Cardiac septum (tissue), 1 donor: Measurements from ENCODE around the gene GTPBP1. TPM values are rescaled to one million over a fixed set of nuclear protein-coding genes. Genes with fewer than 3 reads are reported as not detected.

Experiments used
- DNase-seq: peaks from one replicate; pipeline ENCODE4 v3.0.0-alpha.2; 2020; ENCODE audit warnings: low spot score
- intact Hi-C: fragments of 100-400 bp; cut with DNase I; formaldehyde crosslinking; loops from one replicate; pipeline ENCODE4 v1.14.0; 2022
- total RNA-seq: library from RNA; stranded (reverse); fragmentation: NEBNext Ultra II Directional; extraction: Animal tissue kit (Norgen Biotek cat#: 25700); gene quantifications from one replicate; pipeline ENCODE4 v1.2.1, GENCODE V29; 2021
- donor health status: DM: no; HTN: no; CAD: no.

Gene GTPBP1
- total RNA-seq, 1 donor from 2014 or later, result 34.3 TPM

DNA sequence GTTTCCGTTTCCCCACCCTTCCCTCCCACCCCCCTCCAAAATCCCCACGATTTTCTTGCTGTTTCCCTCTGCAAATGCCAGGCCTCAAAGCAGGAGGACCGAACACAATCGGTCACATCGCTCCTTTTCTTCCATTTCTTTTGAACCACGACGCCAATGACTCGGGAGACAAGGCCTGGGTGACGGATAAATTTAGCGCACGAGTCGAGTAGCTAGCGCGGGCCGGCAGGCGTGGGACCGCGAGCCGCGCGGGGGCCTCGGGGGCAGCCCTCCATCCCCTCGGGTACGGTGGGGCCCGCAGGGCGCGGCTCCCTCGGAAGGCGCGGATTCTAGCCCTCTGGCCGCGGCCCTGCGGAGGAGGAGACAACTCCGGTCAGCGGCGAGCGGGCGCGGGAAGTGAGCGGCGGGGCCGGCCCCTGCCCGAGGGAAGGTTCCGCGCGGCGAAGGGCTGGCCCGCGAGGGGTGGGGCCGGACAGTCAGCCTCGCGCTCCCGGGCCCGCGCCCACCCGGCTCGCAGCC lies 5.4 kb upstream of the GTPBP1 start:
- intact Hi-C loops, result loop anchor here (5.0 kb wide), 1 partner anchor 57 kb away; the partner anchor contains the start of gene SUN2
- DNase-seq, result peak; percentile 87

DNA sequence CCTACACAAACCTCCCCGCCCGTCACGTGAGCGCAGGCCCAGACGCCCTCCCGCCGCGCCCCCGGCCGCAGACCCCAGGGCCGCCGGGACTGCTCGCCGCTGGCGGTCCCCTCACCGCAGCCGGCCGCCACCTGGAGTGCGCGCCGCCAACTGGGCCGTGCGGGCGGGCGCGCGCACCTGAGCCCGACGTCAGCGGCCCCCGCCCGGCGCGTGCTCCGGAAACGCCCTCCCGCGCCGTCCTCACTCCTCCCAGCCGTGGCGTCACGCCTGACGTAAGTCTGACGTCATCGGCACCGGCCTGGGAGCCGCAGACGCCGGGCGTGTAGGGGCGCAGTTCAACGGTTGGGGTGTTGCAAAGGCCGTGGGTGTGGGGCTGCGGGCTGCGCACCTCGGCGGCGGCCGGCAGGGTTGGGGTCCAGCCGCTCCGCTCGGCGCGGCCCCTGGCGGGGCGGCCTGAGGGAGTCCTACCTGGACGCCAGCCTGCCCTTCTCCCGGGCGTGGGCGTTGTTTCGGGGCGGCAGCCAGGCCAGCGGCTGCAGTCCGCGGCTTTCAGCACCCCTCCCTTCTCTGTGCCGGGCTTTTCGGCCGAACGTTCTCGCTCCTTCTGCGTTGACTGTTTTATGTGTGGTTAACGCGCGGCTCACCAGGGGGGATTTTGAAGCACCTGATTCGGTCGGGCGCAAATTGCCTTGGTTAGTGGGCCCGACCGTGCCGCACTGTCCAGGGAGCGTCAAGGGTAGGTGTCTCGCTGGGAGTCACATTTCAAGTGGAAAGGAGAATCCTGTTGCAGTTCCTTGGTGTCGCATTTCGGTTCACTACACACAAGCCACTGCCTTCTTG lies 4.7 kb upstream of the GTPBP1 start, which contains the start of gene JOSD1:
Gene JOSD1, minus strand, starts transcription at position 155 of the 840 bp plus-strand sequence. CDS start 956 bp downstream, outside the sequence.
- peak; percentile 99 for DNase-seq
- intact Hi-C loops, result loop anchor here (5.0 kb wide), 1 partner anchor 56 kb away; the partner anchor contains the start of gene SUN2

DNA sequence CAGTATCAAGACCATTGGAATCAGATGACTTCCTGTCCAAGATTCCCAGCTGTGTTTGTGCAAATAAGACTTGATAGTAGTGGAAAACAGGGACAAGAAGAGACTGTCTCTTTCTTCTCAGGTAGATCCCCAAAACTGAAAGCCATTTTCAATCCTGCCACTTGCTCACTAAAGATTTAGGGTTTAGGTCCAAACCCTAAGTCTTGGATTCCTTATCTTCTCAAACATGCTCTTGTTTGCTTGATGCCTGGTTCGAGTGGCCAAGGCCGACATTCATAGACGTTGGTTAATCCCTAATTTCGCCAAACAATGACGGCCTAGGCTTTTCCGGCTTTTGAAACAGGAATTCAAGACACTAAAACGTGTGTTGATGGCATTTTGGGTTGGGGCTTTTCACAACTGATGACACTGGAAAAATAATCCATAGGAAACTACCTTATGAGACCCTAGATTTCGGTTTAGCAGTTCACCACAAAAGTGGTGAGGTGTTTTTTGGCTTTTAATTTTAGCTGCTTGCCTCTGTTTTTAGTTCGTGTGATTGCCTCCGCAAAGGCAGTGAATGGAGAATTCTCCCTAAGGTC lies 1.0 kb upstream of the GTPBP1 start:
- peak; percentile 44 for DNase-seq
- intact Hi-C loops, result loop anchor here (5.0 kb wide), 1 partner anchor 53 kb away; the partner anchor contains the start of gene SUN2

DNA sequence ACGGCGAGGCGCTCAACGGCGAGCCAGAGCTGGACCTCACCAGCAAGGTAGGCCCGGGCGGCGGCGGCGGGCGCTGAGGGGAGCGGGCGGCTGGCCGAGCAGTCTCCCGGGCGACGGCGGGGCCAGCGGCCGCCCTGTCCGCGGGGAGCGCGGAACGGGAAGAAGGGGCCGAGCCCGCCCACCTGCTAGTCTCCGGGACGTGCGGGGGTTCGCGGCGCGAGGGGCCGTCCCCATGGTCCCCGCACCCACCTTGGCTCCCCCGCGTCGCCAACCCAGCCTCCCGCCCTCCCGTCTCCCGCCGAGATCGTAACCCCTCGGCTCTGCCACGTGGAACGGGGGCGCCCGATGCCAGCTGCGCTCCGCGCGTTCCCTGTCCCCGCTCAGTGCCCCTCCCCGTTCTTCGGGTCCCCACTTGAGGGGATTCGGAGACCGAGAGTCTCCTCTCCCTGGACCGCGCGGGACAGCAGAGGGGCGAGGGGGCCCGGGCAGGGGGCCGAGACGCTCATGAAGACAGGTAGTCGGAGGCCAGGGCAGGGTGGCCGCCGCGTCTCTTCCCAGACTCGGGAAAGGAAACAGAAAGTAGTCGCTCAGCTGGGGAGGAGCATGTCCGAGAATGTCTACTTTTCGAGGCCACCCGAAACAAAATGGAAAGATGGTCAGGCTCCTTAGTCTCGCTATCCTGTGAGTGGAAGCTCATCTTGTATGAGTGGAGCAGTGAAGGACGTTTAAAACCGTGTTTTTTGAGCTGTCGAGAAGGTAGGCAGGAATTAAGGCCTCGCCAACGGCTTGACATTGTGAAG lies 557 bp downstream of the GTPBP1 start:
- intact Hi-C loops, result no loop called here
- DNase-seq, result peak; percentile 84

DNA sequence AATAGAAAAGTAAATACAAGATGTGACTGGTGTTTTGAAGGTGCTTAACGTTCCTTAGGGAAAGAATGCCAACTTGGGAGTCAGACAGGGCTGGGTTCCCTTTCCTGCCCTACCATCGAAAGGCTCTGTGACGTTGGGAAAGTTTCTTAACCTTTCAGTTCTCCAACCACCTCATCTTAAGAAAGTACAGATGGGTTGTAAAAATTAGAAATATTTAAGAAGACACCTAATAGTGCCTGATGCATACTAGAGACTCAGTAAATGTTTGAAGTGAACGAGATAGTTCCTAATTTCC lies 1.1 kb downstream of the GTPBP1 start:
- DNase-seq, result no peak
- intact Hi-C loops, result no loop called here

DNA sequence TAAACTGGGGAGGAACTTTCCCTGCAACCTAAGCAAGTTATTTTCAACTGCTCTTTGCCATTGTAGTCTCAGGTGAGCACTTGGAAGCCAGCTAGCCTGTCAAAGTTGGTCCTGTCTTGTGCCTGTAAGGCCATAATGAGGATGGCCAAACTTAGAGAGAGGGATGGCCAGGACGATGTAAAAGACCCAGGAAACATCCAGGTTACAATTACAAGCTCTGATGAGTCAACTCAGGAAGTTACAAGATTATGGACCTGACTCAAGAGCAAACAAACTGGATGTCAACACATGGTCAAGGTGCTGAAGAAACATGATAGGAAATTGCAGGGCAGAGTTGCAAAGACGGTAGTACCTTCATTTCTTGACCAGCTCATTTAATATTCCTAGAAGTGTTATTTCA lies 1.6 kb downstream of the GTPBP1 start:
- DNase-seq, result no peak
- intact Hi-C loops, result no loop called here

DNA sequence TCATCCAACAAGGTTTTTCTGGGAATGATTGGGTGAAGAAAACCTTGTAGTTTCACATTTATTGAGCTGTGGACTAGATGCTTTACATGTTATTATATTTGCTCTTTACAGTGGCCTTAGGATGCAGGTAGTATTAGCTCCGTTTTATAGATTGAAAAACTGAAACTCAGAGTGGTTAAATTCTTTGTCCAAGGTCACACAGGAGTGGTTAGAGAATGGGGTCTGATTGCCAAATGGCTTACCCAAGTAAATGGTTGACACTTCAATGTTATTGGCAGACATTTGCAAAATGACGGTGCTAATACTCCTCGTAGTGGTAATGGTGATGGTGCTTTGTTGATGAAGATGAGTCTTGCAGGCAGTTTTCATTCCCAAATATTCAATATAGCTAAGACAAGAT lies 2.2 kb downstream of the GTPBP1 start:
- DNase-seq, result no peak
- intact Hi-C loops, result no loop called here

DNA sequence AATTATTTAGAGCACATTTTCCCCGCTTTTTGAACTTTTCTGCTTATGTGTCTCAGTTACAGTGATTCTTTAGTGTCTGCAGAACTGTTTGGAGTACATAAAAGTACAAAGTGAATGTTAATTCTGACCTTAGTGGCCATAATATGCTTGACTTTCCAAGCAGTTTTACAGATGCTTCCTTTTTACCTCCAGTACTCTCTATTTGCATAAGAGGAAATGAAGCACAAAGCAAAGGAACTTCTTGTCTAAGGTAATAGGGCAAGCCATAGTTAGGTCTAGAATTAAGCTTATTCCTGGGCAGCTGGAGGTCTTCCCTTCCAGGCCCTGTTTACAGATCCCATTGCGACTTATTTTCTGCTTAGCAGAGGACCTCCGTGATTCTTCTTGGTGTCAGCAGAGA lies 3.6 kb downstream of the GTPBP1 start:
- no peak for DNase-seq
- intact Hi-C loops, result no loop called here

DNA sequence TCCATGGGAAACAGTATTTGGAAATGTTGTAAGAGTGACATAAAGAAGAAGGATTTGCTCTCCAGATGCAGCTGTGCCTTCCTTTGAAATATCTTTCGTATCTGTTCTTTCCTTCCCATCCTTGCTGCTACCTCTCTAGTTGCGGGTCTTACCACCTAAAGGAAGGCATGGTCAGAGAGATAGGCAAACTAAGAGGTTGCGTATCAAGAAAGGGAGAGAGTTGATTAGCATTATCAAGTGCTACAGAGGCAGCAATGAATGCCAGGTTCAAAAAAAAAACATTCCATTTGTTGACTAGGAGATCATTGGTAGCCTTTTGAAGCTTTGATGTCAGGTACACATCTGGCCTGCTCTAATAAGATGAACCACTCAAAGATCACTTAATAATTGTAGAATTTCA lies 4.6 kb downstream of the GTPBP1 start:
- no peak for DNase-seq
- intact Hi-C loops, result no loop called here

DNA sequence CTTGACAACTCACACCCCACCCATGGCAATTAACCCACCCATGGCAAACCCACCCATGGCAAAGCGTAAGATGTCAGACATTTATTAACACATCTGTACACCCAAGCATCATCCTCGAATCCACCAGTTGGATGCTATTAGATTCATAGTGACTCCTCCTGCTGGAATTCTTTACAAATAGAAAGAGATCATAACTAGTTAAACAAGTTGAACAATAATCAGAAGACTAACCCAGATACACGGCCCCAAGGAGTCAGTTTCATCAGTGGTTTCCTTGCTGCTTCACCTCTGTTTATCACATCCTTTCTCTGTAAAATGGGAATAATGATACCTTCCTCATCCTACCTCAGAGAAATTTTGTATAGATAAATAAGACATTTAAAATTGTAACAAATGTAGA lies 5.1 kb downstream of the GTPBP1 start:
- intact Hi-C loops, result no loop called here
- no peak for DNase-seq

DNA sequence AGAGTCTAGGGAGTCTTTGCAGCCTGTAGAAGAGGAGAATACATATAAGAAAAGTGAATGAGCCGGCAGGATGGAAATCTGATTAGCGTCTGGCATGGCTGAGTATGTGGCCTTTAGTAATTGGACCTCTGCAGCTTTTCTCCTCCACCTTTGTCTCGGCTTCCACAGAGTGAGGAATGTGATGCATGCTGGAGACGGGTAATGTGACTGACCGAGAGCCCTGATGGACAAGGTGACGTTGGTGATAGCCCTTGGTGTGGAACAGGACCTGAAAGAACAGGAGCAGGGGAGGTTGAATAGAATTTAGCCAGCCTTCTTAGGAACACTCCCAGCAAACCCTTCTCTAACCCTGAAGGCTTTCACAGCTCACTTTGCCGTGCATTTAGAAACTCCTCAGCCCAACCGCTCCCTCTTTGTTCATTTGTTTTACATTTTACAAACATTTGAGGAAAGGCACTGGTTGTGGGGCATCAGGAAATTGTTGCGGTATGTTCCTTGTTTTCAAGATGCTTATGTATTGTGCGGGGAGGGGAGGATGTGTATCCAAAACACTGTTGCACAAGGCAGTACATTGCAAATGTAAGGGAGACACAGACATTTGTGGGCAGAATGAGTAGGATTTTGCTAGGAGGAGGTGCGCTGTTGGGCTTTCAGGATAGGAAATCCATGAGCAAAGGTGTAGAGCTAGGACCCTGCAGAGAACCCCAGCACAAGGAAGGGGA lies 6.9 kb downstream of the GTPBP1 start:
- intact Hi-C loops, result no loop called here
- peak; percentile 19 for DNase-seq

DNA sequence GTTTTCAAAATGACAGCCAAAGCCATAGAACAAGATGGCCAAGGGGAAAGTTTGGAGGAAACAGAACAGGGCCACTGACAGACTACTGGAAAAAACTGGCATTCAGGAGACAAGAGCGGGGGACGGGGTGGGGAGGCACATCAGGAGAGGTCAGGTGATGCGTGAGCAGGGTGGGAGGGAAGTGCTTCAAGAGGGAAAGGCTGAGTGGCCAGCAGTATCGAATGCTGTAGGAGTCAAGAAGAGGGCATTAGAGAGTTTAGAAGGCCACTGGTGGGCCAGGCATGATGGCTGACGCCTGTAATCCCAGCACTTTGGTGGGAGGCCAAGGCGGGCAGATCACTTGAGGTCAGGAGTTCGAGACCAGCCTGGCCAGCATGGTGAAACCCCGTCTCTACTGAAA lies 8.2 kb downstream of the GTPBP1 start:
- DNase-seq, result peak; percentile 51
- intact Hi-C loops, result no loop called here

DNA sequence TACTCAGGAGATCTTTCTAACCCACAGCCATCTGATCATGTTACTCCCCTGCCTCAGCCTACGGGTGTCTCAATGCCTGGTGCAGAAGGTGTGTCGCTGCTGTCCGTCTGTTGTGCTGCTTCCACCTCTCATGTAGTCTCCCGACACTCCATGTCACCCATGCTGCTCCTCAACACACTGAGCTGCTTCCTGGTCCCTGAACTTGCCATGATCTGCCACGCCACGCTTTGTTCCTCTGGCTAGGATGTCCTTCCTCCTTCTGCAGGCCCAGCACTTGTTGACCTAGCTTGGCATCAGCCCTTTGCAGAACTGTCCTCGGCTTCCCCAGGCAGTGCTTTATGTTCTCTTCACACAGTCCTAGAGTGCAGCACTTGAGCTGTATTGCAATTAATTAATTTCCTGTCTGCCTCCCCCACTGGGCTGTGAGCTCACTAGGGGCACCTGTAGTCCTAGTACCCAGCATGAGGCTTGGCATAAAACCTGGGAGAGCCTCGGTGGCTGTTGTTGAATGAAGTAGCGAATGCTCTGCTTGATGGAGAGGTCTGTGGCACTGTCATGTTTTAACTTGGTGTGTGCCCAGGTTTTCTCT lies 9.5 kb downstream of the GTPBP1 start:
- intact Hi-C loops, result no loop called here
- DNase-seq, result peak; percentile 76

DNA sequence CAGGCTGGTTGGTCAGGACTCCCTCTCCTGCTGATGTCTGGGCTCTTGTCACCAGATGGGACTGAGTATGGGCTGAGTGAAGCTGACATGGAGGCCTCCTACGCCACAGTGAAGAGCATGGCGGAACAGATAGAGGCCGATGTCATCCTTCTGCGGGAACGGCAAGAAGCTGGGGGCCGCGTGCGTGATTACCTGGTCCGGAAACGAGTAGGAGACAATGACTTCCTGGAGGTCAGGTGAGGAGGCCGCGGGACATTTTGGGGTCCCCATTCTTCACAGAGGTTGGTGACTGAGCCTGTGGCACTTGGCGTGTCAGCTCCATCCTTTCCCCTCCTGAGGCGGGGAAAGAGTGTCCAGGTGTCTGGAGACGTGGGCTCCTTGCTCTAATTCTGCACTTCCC lies 10.1 kb downstream of the GTPBP1 start:
- intact Hi-C loops, result no loop called here
- DNase-seq, result peak; percentile 53

DNA sequence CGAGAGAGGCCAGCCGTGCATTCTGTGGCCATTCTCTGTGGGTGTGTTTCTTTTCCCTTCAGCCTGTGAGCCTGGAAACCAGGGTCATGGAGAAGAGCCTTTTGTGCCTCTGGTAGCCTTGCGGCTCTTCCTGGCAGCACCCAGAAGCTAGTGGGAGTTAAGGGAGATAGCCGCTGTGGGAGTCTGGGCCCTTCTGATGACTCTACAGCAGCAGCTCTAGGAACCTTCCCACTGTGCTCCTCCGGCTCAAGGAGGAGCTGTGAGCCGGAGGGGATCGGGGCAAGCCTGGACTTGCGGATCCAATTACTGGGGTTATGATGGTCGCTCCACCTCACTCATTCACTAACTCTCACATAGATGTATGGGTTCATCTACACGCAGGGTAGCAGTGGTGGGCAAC lies 10.5 kb downstream of the GTPBP1 start:
- DNase-seq, result no peak
- intact Hi-C loops, result no loop called here

DNA sequence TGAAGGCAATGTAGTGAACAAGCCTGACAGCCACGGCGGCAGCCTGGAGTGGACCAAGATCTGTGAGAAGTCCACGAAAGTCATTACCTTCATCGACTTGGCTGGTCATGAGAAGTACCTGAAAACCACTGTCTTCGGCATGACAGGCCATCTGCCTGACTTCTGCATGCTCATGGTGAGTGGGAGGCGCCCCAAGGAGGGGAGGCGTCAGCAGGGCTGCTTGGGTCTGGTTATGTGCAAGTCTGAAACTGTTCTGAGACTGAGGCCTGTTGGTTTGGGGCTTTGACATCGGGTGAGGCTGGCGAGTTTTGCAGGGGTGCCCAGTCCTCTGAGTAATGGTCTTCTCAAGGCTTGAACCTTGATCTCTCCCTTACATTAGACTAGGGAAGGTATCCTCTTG lies 11.1 kb downstream of the GTPBP1 start:
- intact Hi-C loops, result no loop called here
- no peak for DNase-seq

DNA sequence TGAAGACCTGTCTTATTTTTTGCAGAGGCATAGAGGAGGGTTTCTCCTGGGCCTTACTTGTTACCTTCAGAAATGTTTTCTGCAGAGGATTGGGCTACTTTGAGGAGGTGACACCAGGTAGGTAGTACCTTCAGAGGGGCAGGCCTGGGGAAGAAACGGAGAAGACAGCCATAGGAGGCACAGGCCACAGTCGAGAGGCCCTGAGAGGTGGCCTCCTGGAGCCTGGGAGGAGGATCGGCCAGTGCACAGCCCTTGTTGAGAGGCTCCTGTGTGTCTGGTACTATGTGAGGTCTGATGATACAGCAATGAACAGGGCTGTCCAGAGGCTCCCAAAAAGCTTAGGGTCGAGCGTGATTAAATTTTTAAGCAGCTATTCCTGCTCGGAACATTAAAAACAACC lies 11.5 kb downstream of the GTPBP1 start:
- no peak for DNase-seq
- intact Hi-C loops, result no loop called here

DNA sequence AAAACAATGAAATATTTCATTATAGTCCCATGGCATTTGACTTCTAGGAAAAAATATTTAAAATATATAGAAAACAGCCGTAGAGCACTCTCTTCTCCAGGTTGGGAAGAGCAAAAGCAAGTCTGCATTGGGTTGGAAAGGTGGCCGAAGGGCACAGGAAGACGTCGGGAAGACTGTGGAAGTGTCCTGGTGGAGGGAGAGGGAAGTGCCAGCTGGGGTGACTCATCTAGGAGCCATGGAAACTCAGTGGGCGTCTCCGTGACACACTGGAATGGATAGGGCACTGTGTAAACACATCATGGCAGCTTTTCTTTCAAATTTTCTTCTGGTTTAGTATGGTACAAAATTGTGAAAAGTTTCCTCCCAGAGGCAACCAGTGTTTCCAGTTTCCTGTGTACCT lies 12.7 kb downstream of the GTPBP1 start:
- intact Hi-C loops, result no loop called here
- peak; percentile 76 for DNase-seq

DNA sequence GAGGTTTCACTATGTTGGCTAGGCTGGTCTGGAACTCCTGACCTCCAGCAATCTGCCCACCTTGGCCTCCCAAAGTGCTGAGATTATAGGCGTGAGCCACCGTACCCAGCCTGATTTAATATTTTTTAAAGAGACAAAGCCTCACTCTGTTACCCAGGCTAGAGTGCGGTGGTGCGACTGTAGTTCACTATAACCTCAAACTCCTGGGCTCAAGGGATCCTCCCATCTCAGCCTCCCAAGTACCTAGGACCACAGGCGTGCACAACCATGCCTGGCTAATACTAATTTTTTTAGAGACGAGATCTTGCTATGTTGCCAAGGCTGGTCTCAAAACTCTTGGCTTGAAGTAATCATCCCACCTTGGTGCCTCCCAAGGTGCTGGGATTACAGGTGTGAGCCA lies 13.5 kb downstream of the GTPBP1 start:
- DNase-seq, result peak; percentile 7
- intact Hi-C loops, result no loop called here
